ENCODE measurements around the gene PARD3B. TPM values are rescaled to one million over a fixed set of nuclear protein-coding genes. Genes with fewer than 3 reads are reported as not detected.

The PARD3B gene
- total RNA-seq, 1 experiment from 2014 or later, result 3.9 TPM

DNA sequence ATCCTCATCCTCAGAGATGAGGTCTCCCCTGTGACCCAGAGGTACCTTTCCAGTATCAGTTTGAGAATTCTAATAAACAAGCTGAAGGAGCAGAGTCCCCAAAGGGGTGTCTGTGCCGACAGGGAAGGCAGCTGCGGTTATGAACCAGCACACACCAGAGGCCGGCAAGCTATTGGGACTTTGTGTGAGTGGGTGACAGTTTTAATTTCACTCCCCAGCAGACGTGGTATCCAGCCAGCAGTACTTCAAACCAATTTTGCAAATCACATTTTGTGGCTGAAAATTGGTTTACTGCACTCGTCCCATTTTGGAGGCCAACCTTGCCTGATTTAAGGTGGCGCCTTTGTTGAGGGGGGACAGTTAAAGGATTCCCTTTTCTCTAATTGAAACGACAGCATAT, 1034.1 kb downstream of the PARD3B start:
- Histone ChIP-seq H3K27me3 (ENCODE audit: low read length) (no peaks in the 10 kb centered on the region), H3K4me1 (ENCODE audit: insufficient read depth, low read length) (no peaks in the 10 kb centered on the region), H3K4me3 (ENCODE audit: low read length) (no peak overlapping the region), H4K20me1 (ENCODE audit: low read length) (no peaks in the 10 kb centered on the region), H3K79me2 (ENCODE audit: low read length) (no peaks in the 10 kb centered on the region), H3K9me2 (replicated peaks; ENCODE audit: low read length) (no peaks in the 10 kb centered on the region), H3K36me3 (ENCODE audit: low read depth, low read length) (no peaks in the 10 kb centered on the region), H3K27ac (ENCODE audit: low read length) (no peak overlapping the region), H2AFZ (ENCODE audit: low read length) (no peak overlapping the region), H3K9ac (ENCODE audit: low read length) (no peak overlapping the region), H3K9me3 (ENCODE audit: low read length) (no peaks in the 10 kb centered on the region), H3F3A (ENCODE audit: low read length, unreplicated experiment) (no peaks in the 10 kb centered on the region), H3K4me2 (ENCODE audit: low read length) (no peak overlapping the region)
- ChIA-PET CTCF (no interaction called here), POLR2A (ENCODE audit: unreplicated experiment) (no interaction called here)
- intact Hi-C loops (cut with micrococcal nuclease), result no loop called here
- no peak for DNase-seq
- ATAC-seq, result no peak
- BruUV-seq (replicated peaks), result no TSS peak
- TF ChIP-seq EZH2phosphoT487 (IDR thresholded peaks at IDR 0.05; ENCODE audit: borderline replicate concordance, low read length) (no peak), EZH2 (IDR thresholded peaks at IDR 0.05; ENCODE audit: low read length, unreplicated experiment) (no peak)
- TF ChIP-seq, protein P1, sequence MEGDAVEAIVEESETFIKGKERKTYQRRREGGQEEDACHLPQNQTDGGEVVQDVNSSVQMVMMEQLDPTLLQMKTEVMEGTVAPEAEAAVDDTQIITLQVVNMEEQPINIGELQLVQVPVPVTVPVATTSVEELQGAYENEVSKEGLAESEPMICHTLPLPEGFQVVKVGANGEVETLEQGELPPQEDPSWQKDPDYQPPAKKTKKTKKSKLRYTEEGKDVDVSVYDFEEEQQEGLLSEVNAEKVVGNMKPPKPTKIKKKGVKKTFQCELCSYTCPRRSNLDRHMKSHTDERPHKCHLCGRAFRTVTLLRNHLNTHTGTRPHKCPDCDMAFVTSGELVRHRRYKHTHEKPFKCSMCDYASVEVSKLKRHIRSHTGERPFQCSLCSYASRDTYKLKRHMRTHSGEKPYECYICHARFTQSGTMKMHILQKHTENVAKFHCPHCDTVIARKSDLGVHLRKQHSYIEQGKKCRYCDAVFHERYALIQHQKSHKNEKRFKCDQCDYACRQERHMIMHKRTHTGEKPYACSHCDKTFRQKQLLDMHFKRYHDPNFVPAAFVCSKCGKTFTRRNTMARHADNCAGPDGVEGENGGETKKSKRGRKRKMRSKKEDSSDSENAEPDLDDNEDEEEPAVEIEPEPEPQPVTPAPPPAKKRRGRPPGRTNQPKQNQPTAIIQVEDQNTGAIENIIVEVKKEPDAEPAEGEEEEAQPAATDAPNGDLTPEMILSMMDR (conservative IDR thresholded peaks at IDR 0.05; ENCODE audit: low read depth, low read length), result no peak

DNA sequence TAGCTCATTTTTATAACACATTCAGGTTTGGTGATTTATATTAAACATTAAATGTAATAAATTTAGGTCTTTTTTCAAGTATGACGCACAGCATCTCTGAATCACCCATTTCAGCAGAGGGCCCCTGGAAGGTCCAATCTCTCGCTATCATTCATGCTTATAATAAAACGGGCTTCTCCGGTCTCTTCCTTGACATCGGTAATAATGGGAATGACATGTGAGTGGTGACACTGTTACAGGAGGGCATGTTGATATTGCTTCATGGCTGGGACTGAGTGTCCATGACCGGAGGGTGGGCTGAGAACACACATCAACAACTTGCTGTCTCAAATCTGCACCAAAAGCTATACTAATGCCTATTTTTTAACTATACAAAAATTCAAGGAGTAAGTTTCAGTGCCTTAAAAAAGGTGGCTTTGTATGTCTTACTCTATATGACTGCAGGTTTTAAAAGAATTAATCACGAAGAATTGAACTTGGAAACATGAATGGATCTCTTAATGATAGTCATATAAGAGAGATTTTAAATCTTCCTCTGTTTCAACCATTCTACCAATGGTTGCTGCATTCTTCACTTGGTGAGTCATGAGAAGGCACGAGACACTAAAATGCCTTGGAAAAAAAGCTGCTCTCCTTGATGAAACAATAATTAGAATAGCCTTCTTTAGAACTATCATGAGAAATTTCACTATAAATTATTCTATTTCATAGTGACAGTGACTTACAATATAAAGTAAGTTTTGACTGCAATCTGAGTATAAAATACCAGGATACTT, 1035.1 kb downstream of the PARD3B start:
- H4K20me1 ChIP-seq (ENCODE audit: low read length), result no peaks in the 10 kb centered on the region
- H3K4me1 ChIP-seq (ENCODE audit: insufficient read depth, low read length), result no peaks in the 10 kb centered on the region
- no peaks in the 10 kb centered on the region for H3K79me2 ChIP-seq (ENCODE audit: low read length)
- no peak overlapping the region for H2AFZ ChIP-seq (ENCODE audit: low read length)
- DNase-seq (no peak), ATAC-seq (no peak)
- no peak overlapping the region for H3K4me2 ChIP-seq (ENCODE audit: low read length)
- intact Hi-C loops (cut with micrococcal nuclease), result no loop called here
- CTCF ChIA-PET, result no interaction called here
- H3K4me3 ChIP-seq (ENCODE audit: low read length), result no peak overlapping the region
- no peaks in the 10 kb centered on the region for H3K36me3 ChIP-seq (ENCODE audit: low read depth, low read length)
- H3K9me3 ChIP-seq (ENCODE audit: low read length), result no peaks in the 10 kb centered on the region
- H3F3A ChIP-seq (ENCODE audit: low read length, unreplicated experiment), result no peaks in the 10 kb centered on the region
- POLR2A ChIA-PET (ENCODE audit: unreplicated experiment), result no interaction called here
- H3K9ac ChIP-seq (ENCODE audit: low read length), result no peak overlapping the region
- H3K9me2 ChIP-seq (replicated peaks; ENCODE audit: low read length), result no peaks in the 10 kb centered on the region
- no peaks in the 10 kb centered on the region for H3K27me3 ChIP-seq (ENCODE audit: low read length)
- TF ChIP-seq EZH2phosphoT487 (IDR thresholded peaks at IDR 0.05; ENCODE audit: borderline replicate concordance, low read length) (no peak), EZH2 (IDR thresholded peaks at IDR 0.05; ENCODE audit: low read length, unreplicated experiment) (no peak)
- TF ChIP-seq, protein P1 (conservative IDR thresholded peaks at IDR 0.05; ENCODE audit: low read depth, low read length), result no peak
- no peak overlapping the region for H3K27ac ChIP-seq (ENCODE audit: low read length)
- no TSS peak for BruUV-seq (replicated peaks)

DNA sequence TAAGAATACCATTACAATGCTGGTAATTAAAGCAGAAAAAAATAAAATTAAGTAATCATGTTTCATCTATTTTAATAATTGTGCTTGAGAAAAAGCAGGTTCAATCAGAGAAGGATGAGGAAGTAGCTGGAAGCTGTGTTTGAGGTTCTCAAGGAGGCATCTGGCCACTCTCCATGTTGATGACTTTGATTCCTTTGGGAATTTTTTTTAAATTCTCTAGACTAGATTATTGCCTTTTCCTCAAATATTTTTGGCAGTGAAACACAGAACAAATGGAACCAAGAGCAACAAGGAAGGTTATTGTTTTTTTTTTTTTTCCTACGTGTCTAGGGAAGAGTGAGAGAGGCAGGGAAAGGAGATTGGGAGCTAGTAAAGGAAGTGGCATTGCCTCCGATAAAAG, 1037.1 kb downstream of the PARD3B start:
- H3K9me2 ChIP-seq (replicated peaks; ENCODE audit: low read length), result no peaks in the 10 kb centered on the region
- ATAC-seq (no peak), DNase-seq (no peak)
- CTCF ChIA-PET, result no interaction called here
- H3K4me1 ChIP-seq (ENCODE audit: insufficient read depth, low read length), result no peaks in the 10 kb centered on the region
- H3F3A ChIP-seq (ENCODE audit: low read length, unreplicated experiment), result no peaks in the 10 kb centered on the region
- TF ChIP-seq, protein P1 (conservative IDR thresholded peaks at IDR 0.05; ENCODE audit: low read depth, low read length), result no peak
- TF ChIP-seq EZH2 (IDR thresholded peaks at IDR 0.05; ENCODE audit: low read length, unreplicated experiment) (no peak), EZH2phosphoT487 (IDR thresholded peaks at IDR 0.05; ENCODE audit: borderline replicate concordance, low read length) (no peak)
- H3K27me3 ChIP-seq (ENCODE audit: low read length), result no peaks in the 10 kb centered on the region
- H3K9me3 ChIP-seq (ENCODE audit: low read length), result no peaks in the 10 kb centered on the region
- H3K27ac ChIP-seq (ENCODE audit: low read length), result no peak overlapping the region
- no peak overlapping the region for H3K9ac ChIP-seq (ENCODE audit: low read length)
- H3K79me2 ChIP-seq (ENCODE audit: low read length), result no peaks in the 10 kb centered on the region
- POLR2A ChIA-PET (ENCODE audit: unreplicated experiment), result no interaction called here
- no TSS peak for BruUV-seq (replicated peaks)
- no peak overlapping the region for H3K4me3 ChIP-seq (ENCODE audit: low read length)
- H4K20me1 ChIP-seq (ENCODE audit: low read length), result no peaks in the 10 kb centered on the region
- H3K4me2 ChIP-seq (ENCODE audit: low read length), result no peak overlapping the region
- H3K36me3 ChIP-seq (ENCODE audit: low read depth, low read length), result no peaks in the 10 kb centered on the region
- H2AFZ ChIP-seq (ENCODE audit: low read length), result no peak overlapping the region
- intact Hi-C loops (cut with micrococcal nuclease), result no loop called here

Data from PC-3 (cell line).